Stimulated activated CD8-positive, alpha-beta memory T cell treated with anti-CD3 and anti-CD28 coated beads, Interleukin-4, amount 100 ng/mL, for 48 hours (primary cell): ENCODE results near the gene TMEM201.

Experiments
- DNase-seq: peaks from one replicate; pipeline ENCODE4 v3.0.0-alpha.2; 2020

Gene TMEM201

DNA sequence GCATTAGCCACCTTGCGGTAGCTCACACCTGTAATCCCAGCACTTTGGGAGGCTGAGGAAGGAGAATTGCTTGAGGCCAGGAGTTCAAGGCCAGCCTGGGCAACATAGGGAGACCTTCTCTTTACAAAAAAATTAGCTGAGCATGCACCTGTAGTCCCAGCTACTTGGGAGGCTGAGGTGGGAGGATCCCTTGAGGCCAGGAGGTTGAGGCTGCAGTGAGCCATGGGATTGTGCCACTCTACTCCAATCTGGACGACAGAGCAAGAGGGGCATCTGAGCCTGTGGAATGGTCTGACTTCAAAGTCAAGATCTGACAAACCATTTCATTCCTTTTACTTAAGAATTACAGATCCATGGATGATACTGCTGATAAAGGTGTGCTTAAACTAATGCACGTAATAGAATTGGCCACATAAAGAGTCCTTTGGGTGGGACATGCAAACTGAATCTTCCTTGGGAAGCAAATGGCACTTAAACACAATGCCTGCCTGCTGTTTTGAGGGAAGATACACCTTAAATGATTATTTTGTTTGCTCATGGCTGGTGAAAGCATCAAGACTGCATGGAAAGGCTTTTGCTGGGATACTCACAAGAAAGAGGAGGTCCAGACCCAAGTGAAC lies 2.5 kb upstream of the TMEM201 start:
- DNase-seq, result no peak

- DNase-seq, result peak; percentile 58
Measured at GRCh38 chr1:9589144-9589718, 520 bp downstream of the TMEM201 start.

GRCh38 chr1:9589719-9590157 lies 1.0 kb downstream of the TMEM201 start:
- DNase-seq, result no peak

DNA sequence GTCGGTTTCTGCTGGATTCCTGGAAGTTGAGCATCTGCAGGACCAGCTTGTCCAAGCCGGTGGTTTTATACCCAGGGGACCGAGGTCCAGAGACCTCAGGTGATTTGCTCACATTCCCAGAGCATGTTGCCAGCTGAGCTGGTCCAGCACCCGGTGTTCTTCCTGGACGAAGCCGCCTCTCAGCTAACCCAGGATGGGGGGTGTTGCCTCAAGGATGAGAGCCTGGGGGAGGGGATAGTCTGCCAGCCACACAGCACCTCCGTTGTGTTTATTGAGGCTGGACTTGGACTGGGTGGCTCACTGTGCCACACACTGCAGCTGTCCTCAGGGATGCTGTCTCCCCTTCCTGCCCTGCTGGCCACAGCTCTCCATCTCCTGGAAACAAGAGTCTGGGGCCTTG lies 1.5 kb downstream of the TMEM201 start:
- DNase-seq, result no peak

DNA sequence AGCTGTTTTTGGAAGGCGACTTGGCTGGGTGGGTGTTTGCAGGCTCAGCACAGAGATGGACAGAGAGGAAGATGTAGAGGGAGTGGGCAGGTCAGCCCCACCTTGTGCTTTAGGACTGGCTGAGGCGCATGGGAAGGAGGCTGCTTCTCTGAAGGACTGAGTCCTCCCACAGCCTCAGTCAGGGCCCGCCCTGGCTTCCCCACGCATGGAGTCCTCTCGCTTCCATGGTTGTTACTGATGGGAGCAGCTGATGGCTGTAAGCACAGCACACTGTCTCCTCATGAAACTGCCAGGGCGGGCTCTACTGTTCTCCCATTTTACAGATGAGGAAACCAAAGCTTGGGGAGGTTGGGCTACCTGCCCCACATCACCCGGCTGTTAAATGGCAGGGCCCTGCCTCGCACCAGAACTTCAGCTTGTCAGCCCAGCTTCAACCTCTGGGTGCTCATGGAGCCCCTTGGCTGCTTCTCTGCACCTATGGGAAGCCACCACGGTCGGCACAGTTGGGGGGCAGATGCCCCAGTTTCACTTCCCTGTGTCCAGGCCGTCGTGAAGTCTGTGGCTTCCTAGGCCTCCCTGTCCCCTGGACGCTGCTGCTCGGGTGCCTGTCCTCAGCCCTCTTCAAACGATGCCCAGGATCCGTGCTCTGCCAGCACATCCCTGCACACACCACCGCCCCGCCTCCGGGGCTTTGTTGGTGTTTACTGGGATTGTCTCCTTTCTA lies 2.4 kb downstream of the TMEM201 start:
- DNase-seq, result no peak

GRCh38 chr1:9591669-9592509 lies 3.2 kb downstream of the TMEM201 start:
- DNase-seq, result no peak

DNA sequence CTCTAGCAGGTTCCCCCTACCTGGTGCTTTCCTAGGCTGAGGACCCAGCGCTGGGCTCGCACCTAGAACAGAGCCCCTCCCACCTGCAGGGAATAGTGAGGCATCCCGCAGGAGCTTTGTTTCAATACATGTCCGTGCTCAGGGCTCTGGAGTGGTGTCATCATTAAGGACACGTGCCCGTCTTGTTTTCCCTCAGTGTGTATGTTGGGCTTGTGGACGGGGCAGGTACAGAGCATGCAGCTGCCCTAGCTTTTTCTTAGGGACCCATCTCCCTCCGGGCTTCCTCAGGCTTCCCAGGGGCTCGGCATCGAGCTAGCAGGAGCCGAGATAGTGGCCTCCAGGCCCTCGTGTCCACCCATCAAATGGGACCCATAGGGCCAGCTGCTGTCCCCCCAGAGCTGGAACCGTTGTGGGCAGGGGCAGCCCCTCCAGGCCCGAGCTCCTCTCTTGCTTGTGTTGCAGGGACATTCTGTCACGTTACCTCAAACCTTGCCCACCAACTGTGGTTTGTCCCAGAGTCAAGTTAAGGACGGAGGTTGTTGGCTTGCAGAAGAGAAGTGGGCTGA lies 3.9 kb downstream of the TMEM201 start:
- no peak for DNase-seq

DNA sequence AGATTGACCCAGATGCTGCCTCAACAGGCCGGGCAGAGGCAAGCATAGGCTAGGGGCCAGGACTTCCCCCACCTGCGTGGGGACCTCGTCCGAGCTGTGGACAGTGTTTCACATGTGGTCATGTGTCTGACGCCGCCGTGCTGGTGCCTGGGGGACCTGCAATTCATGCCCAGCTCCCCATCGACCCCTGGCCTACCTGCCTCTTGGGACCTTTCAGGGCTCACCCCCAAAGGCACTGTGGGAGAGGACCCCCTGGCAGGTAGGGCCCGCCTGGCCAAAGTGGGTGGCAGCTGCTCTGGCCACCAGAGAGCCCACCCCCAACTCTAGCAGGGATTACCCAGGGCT lies 4.4 kb downstream of the TMEM201 start:
- no peak for DNase-seq

- DNase-seq, result peak; percentile 63
Measured at GRCh38 chr1:9593492-9594465, 5.1 kb downstream of the TMEM201 start.

GRCh38 chr1:9594471-9595155 lies 5.9 kb downstream of the TMEM201 start:
- no peak for DNase-seq

DNA sequence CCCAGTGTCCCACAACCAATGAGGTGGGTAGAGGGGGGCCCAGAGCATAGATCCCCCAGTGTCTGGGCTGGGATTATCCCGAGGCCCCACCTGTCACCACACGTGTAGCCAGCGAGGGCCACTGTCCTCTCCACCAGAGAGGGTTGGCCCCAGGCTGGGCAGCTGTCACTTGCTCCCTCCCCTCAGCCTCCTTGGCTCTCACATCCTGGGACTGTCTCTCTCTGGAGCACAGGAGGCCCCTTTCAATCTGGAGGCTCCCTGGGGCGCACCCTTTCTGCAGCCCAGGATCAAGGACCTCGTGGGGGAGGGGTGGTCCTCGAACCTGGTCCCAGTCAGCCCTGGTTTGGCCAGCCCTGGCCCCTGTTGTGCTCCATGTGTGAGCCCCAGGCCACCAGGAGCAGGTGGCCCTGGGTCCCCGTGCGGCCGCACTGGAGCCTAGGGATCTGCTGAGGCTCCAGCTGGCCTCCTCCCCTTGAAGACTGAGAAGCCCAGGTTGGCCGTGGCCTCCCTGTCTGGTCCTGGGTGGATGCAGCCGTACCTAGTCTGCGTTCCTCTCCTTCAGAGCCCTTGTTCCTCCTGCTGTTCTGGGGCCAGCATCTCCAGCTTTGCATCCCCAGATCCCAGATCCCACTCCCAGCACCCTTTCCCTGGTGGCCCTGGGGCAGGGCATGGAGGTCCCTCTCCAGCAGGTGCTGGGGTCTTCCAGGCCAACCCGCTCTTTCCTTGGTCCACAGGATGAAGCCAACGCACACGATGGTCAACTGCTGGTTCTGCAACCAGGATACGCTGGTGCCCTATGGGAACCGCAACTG lies 6.7 kb downstream of the TMEM201 start:
- DNase-seq, result no peak

DNA sequence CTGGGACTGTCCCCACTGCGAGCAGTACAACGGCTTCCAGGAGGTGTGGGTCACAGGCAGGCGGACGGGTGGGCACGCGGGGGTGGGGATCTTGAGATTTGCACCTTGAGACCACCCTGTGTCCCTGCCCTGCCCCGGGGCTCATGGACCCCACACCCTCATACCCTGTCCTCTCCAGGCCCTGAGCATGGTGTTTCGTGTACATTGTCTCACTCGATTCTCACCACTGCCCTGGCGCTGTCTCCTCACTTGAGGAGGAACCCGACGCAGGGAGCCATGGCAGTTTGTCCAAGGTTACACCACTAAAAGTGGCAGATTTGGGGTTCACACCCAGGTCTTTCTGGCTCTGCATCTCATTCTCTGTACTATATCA lies 7.2 kb downstream of the TMEM201 start:
- DNase-seq, result no peak

GRCh38 chr1:9596415-9597123 lies 7.9 kb downstream of the TMEM201 start:
- no peak for DNase-seq

GRCh38 chr1:9597361-9598315 lies 8.9 kb downstream of the TMEM201 start:
- DNase-seq, result no peak

DNA sequence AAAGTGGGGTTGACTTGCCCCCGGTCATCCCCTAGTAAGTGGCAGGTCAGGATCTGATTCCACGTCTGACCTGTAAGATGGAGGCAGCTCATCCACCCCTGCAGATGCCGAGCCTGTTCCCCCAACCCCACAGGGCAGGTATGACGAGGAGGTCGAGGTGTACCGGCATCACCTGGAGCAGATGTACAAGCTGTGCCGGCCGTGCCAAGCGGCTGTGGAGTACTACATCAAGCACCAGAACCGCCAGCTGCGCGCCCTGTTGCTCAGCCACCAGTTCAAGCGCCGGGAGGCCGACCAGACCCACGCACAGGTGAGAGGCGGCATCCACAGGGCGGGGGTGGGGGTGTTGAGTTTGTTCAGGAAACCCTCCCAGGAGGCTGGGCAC lies 9.6 kb downstream of the TMEM201 start:
- no peak for DNase-seq

GRCh38 chr1:9599741-9600140 lies 11.0 kb downstream of the TMEM201 start:
- DNase-seq, result no peak

- no peak for DNase-seq
Measured at GRCh38 chr1:9600861-9601834, 12.4 kb downstream of the TMEM201 start.
